PFSK-1 (cell line): Measurements from ENCODE around the gene ACTG1. TPM values are rescaled to one million over a fixed set of nuclear protein-coding genes. Genes with fewer than 3 reads are reported as not detected.

Experiments
- FOXP2 ChIP-seq: optimal IDR thresholded peaks from 2 replicates; pipeline ENCODE3; 2011; ENCODE audit warnings: borderline replicate concordance, control low read depth, inconsistent platforms; ENCODE audit not compliant: insufficient read depth; ENCODE audit errors: extremely low read length, extremely low read depth
- POLR2AphosphoS5 ChIP-seq: IDR thresholded peaks from 2 replicates; pipeline ENCODE4 v1.6.1; 2012; ENCODE audit warnings: low read depth, mild to moderate bottlenecking, control low read depth, low read length, moderate library complexity
- SIN3A ChIP-seq: IDR thresholded peaks from 2 replicates; pipeline ENCODE4 v1.6.1; 2012; ENCODE audit warnings: mild to moderate bottlenecking, low read length, moderate library complexity, borderline replicate concordance; ENCODE audit not compliant: insufficient read depth
- TAF1 ChIP-seq: IDR thresholded peaks from 2 replicates; pipeline ENCODE4 v1.6.1; 2012; ENCODE audit warnings: low read length, control low read depth, borderline replicate concordance; ENCODE audit not compliant: insufficient read depth
- polyA plus RNA-seq: library from polyadenylated mRNA; unstranded; fragments of >200 nt; gene quantifications from one replicate; pipeline ENCODE4 v1.2.1, GENCODE V29; 2012; ENCODE audit warnings: low read depth, missing spikeins; ENCODE audit not compliant: insufficient read length
- TF ChIP-seq, protein P1 (sequence below), 2 experiments: IDR thresholded peaks; 2 replicates each; pipeline versions ENCODE4 v1.6.1 to v1.8.0; 2011 to 2012; ENCODE audit warnings: low read depth in 2 of 2, low read length in 2 of 2, control low read depth in 1 of 2, inconsistent platforms in 1 of 2, mild to moderate bottlenecking in 1 of 2, moderate library complexity in 1 of 2; ENCODE audit not compliant: insufficient read depth in 1 of 2

The ACTG1 gene
- polyA plus RNA-seq, result 8,081 TPM

DNA sequence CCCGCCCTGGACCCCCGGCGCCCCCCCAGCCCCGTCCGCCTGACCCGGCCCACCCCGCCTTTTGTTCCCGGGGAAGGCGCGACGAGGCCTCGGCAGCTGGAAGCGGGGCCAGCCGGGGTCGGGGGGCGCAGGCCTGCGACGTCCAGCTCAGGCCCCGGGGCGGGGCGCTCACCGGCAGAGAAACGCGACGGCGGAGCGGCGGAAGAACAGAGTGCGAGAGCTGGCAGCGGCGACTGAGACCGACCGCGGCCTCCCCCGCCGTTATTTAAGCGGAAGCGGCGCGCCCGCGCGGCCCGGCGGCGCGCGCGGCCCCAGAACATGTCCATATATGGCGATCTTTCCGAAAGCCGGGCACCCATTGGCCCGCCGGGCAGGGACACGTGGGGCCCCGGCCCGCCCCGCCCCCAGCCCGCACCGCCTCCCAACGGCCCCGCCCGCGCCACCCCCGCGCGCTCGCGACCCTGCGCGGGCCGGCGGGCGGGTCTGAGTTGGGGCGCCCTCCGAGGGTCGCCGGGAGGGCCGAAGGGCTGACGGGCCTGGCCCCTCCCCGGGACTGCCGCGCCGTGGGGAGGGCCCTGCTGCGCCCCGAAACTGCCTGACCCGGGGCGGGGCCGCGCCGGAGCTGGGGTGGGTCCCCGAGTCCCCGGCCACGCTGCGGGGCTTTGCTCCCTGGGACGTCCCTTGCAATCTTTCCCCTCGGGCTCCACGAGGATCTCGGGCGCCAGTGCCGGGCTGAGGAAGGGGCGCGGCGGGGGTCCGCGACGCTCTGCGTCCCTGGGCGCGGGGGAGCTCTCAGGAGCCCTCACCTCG lies at the start of gene ACTG1:
TSS of gene ACTG1 (minus strand) at position 238 of the 810 bp plus-strand sequence. CDS start 445 bp downstream, outside the sequence.
- TF ChIP-seq POLR2AphosphoS5 (peak; percentile 98), SIN3A (peak; percentile 75), TAF1 (peak; percentile 97), FOXP2 (peak; percentile 16)
- TF ChIP-seq, protein P1, sequence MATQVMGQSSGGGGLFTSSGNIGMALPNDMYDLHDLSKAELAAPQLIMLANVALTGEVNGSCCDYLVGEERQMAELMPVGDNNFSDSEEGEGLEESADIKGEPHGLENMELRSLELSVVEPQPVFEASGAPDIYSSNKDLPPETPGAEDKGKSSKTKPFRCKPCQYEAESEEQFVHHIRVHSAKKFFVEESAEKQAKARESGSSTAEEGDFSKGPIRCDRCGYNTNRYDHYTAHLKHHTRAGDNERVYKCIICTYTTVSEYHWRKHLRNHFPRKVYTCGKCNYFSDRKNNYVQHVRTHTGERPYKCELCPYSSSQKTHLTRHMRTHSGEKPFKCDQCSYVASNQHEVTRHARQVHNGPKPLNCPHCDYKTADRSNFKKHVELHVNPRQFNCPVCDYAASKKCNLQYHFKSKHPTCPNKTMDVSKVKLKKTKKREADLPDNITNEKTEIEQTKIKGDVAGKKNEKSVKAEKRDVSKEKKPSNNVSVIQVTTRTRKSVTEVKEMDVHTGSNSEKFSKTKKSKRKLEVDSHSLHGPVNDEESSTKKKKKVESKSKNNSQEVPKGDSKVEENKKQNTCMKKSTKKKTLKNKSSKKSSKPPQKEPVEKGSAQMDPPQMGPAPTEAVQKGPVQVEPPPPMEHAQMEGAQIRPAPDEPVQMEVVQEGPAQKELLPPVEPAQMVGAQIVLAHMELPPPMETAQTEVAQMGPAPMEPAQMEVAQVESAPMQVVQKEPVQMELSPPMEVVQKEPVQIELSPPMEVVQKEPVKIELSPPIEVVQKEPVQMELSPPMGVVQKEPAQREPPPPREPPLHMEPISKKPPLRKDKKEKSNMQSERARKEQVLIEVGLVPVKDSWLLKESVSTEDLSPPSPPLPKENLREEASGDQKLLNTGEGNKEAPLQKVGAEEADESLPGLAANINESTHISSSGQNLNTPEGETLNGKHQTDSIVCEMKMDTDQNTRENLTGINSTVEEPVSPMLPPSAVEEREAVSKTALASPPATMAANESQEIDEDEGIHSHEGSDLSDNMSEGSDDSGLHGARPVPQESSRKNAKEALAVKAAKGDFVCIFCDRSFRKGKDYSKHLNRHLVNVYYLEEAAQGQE (IDR thresholded peaks at IDR 0.05; ENCODE audit: insufficient read depth in 1 of 2, low read depth in 2 of 2, low read length in 2 of 2), result peak in 1 of 2 experiments; percentile 58; a peak in 1 of 4 replicates

DNA sequence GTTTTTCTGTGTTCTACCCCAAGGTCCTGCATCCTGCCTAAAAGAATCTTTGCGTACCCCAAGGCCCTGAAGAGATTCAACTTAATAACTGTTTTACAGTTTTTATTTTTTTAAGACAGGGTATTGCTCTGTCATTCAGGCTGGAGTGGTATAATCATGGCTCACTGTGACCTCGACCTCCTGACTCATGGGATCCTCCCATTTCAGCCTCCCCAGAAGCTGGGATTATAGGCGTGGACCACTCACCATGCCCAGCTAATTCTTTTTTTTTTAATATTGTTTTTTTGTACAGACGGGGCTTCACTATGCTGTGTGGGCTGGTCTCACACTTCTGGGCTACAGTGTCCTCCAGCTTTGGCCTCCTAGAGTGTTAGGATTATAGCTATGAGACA lies 48.9 kb upstream of the ACTG1 start:
- TF ChIP-seq SIN3A (no peak), FOXP2 (no peak), TAF1 (no peak), POLR2AphosphoS5 (no peak)
- TF ChIP-seq, protein P1 (IDR thresholded peaks at IDR 0.05; ENCODE audit: insufficient read depth in 1 of 2, low read depth in 2 of 2, low read length in 2 of 2), result no peak

GRCh38 chr17:81558941-81559806 lies 46.6 kb upstream of the ACTG1 start:
- TF ChIP-seq TAF1 (no peak), FOXP2 (no peak), SIN3A (no peak), POLR2AphosphoS5 (no peak)
- TF ChIP-seq, protein P1 (IDR thresholded peaks at IDR 0.05; ENCODE audit: insufficient read depth in 1 of 2, low read depth in 2 of 2, low read length in 2 of 2), result no peak

DNA sequence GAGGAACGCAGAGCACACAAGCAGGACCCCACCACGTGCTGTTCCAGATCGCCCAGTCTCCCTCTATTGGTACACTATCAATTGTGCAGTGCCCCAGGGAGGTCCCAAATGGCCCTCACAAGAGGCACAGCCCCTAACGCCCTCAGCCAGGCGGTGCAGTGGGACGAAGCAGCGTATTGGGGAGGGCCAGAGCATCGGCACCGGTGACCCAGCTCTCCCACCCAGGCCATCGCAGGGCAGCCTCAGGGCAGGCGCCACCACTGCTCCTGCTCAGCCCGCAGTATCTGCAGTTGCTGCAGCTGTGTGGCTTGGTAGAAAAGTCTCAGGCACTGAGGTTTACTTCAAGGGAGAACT lies 45.5 kb upstream of the ACTG1 start:
- TF ChIP-seq POLR2AphosphoS5 (no peak), SIN3A (no peak), TAF1 (no peak), FOXP2 (no peak)
- TF ChIP-seq, protein P1 (IDR thresholded peaks at IDR 0.05; ENCODE audit: insufficient read depth in 1 of 2, low read depth in 2 of 2, low read length in 2 of 2), result no peak
